NCI-H1048 (cell line): Measurements from ENCODE around the gene AARSD1.
"Not testable (repeated sequence)": the region's sequence is repeated elsewhere in the genome, so short reads cannot be mapped to it uniquely, and the experiment has no call there.

Source experiments
- DNase-seq: peaks from one replicate; lab custom pipeline; 2025; lab: John Stamatoyannopoulos, UW

Gene AARSD1

DNA sequence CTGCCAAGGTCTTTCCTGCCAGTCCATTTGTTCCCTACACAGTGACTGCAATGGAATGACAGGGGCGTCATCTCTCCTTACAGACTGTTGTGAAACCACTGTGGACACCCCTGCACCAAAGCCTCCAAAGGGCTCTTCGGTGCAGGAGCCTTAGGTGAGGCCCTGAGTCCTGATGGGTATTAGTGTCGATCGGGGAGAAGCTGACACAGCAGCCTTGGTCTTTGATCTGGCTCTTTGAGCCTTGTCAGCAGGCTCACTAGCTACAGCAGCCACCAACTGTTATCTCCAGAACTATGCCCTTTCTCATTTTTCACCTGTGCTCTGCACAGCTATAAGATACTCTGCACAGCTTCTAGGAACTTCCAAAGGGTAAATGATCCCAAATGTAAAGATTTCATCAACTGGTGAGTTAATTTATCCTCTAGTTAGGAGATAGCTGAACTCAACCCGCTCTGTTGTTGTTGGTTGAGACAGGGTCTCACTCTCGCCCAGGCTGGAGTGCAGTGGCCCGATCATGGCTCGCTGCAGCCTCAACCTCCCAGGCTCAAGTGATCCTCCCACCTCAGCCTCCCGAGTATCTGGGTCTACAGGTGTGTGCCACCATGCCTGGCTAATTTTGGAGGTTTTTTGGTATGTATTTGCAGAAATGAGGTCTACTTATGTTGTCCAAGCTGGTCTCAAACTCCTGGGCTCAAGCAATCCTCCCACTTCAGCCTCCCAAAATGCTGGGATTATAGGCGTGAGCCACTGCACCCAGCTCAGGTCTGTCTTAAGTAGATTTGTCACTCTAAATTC, 44.0 kb downstream of the AARSD1 start:
- DNase-seq: no peak

- not testable (repeated sequence) for DNase-seq
Measured at GRCh38 chr17:42919522-42920077, 44.7 kb downstream of the AARSD1 start.

- DNase-seq: no peak
Measured at GRCh38 chr17:42918902-42919521, 45.2 kb downstream of the AARSD1 start.

DNA sequence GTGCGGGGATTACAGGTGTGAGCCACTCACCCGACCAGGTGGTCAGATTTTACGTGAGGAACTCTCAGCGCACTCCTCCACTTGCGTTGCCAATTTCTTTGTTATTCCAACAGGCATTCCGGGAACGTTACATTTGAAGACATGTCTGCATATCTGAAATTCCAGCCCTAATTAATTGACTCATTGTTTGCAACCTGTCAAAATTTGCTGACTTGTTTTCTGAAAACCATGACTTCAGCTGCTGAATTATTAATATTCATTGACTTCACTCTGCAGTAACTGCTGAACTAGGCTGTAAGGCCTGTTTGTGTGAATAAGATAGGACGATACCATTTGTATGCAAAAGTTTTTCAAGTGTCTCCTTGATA, 47.0 kb downstream of the AARSD1 start:
- no peak for DNase-seq

DNA sequence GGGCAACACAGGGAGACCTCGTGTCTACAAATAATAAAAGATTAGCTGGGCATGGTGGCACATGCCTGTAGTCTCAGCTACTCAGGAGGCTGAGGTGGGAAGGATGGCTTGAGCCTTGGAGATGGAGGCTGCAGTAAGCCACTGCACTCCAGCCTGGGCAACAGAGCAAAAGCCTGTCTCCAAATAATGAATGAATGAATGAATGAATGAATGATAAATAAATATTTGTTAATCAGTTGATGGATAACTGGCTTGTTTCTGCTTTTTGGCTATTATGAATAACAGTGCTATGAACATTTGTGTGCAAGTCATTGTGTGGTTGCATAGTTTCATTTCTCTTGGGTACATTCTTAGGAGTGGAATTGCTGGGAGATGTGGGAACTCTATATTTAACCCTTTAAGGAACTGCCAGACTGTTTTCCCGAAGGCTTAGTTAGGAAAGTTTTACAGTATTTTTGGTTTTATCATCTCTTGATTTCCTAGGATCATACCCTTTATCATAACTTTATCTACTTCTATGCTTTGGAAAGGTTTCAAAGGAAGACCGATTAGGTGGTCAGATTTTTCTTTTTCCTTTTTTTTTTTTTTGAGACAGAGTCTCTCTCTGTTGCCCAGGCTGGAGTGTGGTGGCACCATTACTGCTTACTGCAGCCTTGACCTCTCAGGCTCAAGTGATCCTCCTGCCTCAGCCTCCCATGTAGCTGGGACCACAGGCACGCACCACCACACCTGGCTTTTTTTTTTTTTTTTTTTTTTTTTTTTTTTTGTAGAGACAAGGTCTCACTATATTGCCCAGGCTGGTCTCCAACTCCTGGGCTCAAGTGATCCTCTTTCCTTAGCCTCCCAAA, 47.6 kb downstream of the AARSD1 start:
- not testable (repeated sequence) for DNase-seq

GRCh38 chr17:42915288-42915687, 49.0 kb downstream of the AARSD1 start:
- not testable (repeated sequence) for DNase-seq

DNA sequence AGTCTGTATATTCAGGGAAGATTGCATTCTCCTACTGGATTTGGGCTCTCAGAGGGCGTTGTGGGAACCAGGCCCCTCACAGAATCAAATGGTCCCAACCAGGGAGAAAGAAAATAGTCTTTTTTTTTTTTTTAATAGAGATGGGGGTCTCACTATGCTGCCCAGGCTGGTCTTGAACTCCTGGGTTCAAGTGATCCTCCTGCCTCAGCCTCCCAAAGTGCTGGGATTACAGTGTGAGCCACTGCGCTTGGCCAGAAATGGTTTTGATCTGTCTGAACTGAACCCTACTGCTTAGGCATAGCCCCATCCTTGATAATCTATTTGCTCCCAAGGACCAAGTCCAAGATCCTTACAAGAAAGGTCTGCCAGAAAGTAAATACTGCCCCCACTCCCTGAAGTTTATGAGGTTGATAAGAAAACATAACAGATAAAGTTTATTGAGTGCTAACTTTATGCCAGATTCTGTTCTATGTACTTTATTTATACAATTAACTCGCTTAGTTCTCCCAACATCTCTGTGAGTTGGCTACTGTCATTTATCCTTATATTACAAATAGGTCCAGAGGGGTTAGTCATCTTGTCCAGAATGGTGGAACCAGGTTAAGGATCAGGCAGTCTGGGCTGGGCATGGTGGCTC, 50.2 kb downstream of the AARSD1 start:
- DNase-seq: no peak

DNA sequence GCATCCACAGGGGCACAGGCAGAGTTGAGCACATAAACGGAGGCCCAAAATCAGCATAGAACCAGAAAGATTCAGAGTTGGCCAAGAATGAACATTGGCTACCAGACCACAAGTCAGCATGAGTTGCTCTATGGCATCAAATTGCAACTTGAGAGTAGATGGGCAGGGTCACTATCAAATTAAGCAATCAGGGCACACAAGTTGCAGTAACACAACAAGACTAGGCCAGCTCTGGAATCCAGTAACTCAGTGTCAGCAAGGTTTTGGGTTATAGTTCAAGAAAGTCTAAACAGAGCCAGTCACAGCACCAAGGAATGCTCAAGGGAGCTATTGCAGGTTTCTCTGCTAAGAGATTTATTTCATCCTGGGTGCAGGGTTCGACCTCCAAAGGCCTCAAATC, 50.7 kb downstream of the AARSD1 start:
- DNase-seq: no peak

DNA sequence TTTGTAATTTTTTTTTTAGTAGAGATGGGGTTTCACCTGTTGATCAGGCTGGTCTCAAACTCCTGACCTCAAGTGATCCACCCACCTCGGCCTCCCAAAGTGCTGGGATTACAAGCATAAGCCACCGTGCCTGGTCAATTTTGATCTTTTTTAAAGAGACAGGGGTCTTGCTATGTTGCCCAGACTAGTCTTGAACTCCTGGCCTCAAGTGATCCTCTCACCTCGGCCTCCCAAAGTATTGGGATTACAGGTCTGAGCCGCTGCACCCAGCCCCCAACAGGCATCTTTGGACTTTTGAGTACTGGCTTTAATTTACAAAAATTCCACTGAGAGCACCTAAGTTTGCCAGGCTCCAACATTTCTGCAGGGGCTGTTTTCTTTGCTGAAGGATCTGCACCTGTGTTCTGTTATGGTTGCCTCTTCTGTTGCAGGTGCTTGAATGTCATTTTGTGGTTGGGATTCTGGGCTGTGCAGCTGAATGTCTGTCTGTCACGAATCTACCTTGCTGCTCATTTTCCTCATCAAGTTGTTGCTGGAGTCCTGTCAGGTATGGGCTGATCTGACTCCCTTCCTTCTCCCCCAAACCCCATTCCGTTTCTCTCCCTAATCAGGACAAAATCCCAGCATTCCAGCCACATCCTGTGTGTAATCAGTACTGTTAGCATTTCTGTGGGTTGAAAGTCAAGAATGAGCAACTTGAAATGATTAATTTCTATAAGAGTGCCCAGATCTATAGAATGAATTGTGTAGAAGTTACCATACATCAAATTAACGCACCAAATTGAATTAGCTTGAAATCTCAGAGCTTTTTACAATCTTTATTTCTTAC, 55.2 kb downstream of the AARSD1 start:
- DNase-seq: no peak

DNA sequence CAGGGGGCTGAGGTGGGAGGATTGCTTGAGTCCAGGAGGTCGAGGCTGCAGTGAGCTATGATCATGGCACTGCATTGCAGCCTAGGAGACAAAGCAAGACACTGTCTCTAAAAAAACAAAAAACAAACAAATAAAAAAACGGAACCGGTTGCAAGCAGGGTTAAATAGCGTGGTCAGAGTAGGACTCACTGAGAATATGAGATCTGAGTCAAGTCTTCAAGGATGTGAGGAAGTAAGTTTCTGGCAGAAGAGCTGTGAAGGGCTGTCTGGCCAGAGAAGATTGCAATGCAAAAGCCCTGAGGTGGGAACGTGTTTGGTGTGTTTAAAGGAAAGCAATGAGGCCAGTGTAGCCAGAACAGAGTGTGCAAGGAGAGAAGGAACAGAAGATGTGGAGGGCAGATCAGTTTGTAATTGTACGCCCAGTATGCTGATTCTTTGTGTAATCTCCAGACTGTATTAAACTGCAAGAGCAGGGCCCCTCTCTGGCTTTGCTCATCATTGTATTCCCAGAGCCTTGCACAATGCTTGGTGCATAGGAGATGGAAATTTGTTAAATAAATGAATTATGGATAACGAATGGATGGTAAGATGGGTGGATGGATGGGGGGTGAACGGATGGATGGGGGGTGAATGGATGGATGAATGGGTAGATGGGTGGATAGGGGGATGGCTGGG, 57.3 kb downstream of the AARSD1 start:
- DNase-seq: no peak

- DNase-seq: no peak
Measured at GRCh38 chr17:42904110-42904469, 60.2 kb downstream of the AARSD1 start.

- DNase-seq: no peak
Measured at GRCh38 chr17:42901535-42902229, 62.6 kb downstream of the AARSD1 start.
